A673 (cell line): ENCODE results near the gene CILP. TPM values are rescaled to one million over a fixed set of nuclear protein-coding genes. Genes with fewer than 3 reads are reported as not detected.
"Not testable (repeated sequence)": the region's sequence is repeated elsewhere in the genome, so short reads cannot be mapped to it uniquely, and the experiment has no call there.

ENCODE experiments used
- BruUV-seq: library from RNA; stranded (reverse); fragments of 400-500 nt; replicated peaks from 2 replicates; lab custom pipeline; 2021; lab: Mats Ljungman, UMichigan
- CTCF ChIA-PET: fragments of 300-600 bp; sonication (Branson Sonifier 250); formaldehyde crosslinking; loops from one replicate; lab custom pipeline; 2022; ENCODE audit warnings: antibody characterized with exemption; lab: Charles Lee
- POLR2A ChIA-PET: fragments of 300-600 bp; sonication (Branson Sonifier 250); formaldehyde crosslinking; loops from one replicate; lab custom pipeline; 2022; ENCODE audit warnings: antibody characterized with exemption; ENCODE audit not compliant: low non-redundant PET; lab: Charles Lee
- DNase-seq: peaks from one replicate; pipeline ENCODE4 v3.0.0-alpha.2; 2015; ENCODE audit warnings: low spot score
- H3K27ac ChIP-seq: fragments of 200-600 bp; sonication (generic); 2 replicates; pipeline ENCODE4 v1.5.1; 2016; ENCODE audit warnings: mixed run types, low read depth, mild to moderate bottlenecking, mixed read lengths, antibody characterized with exemption, low read length; ENCODE audit not compliant: poor library complexity, severe bottlenecking
- H3K27me3 ChIP-seq: fragments of 200-600 bp; sonication (generic); replicated peaks from 2 replicates; pipeline ENCODE4 v1.6.1; 2017; ENCODE audit warnings: mixed run types, low read depth, mild to moderate bottlenecking, mixed read lengths, antibody characterized with exemption, low read length; ENCODE audit not compliant: insufficient read depth, poor library complexity
- H3K36me3 ChIP-seq: fragments of 200-600 bp; sonication (generic); 2 replicates; pipeline ENCODE4 v1.6.1; 2016; ENCODE audit warnings: mixed run types, mild to moderate bottlenecking, mixed read lengths, antibody characterized with exemption, low read length; ENCODE audit not compliant: insufficient read depth, poor library complexity, severe bottlenecking
- H3K4me1 ChIP-seq: fragments of 200-600 bp; sonication (generic); 2 replicates; pipeline ENCODE4 v1.6.1; 2017; ENCODE audit warnings: mixed run types, mild to moderate bottlenecking, mixed read lengths, antibody characterized with exemption, low read length; ENCODE audit not compliant: insufficient read depth, poor library complexity, severe bottlenecking
- H3K4me3 ChIP-seq: fragments of 200-600 bp; sonication (generic); 2 replicates; pipeline ENCODE4 v1.5.1; 2016; ENCODE audit warnings: low read depth, mixed run types, mild to moderate bottlenecking, mixed read lengths, low read length; ENCODE audit not compliant: poor library complexity, severe bottlenecking
- H3K9me3 ChIP-seq: fragments of 200-600 bp; sonication (generic); 2 replicates; pipeline ENCODE4 v1.6.1; 2016; ENCODE audit warnings: mixed run types, low read depth, mild to moderate bottlenecking, mixed read lengths, antibody characterized with exemption, low read length; ENCODE audit not compliant: poor library complexity, severe bottlenecking
- CTCF ChIP-seq: fragments of 300-800, 200-600 bp; sonication (generic); conservative IDR thresholded peaks from 2 replicates; pipeline ENCODE4 v1.5.1; 2017; ENCODE audit warnings: low read depth, mild to moderate bottlenecking, antibody characterized with exemption, low read length, moderate library complexity, mixed read lengths
- EZH2 ChIP-seq: fragments of 200-600 bp; sonication (generic); IDR thresholded peaks from 2 replicates; pipeline ENCODE4 v1.6.1; 2017; ENCODE audit warnings: borderline replicate concordance, low read depth, mild to moderate bottlenecking, mixed read lengths, antibody characterized with exemption, low read length; ENCODE audit not compliant: poor library complexity, severe bottlenecking
- intact Hi-C: fragments of 100-400 bp; cut with micrococcal nuclease; formaldehyde crosslinking; loops from one replicate; pipeline ENCODE4 v1.10.0; 2022; ENCODE audit not compliant: unreplicated experiment
- total RNA-seq: library from RNA; stranded (reverse); gene quantifications from 2 replicates; pipeline ENCODE4 v1.2.3, GENCODE V29; 2021

CILP gene
- total RNA-seq, 1 experiment from 2014 or later = 0.04 TPM

- TF ChIP-seq CTCF = no peak
- no peak for TF ChIP-seq EZH2
- CTCF ChIA-PET = interaction anchor here (0.6 kb wide), 1 partner anchor 88 kb away, joined by 5 read pairs; no protein-coding TSS in a partner anchor
- POLR2A ChIA-PET = no interaction called here
- H3K4me1 ChIP-seq = no peaks in the 10 kb centered on the region
- intact Hi-C loops = no loop called here
- H3K9me3 ChIP-seq = no peaks in the 10 kb centered on the region
- H3K36me3 ChIP-seq = peaks cover 27% of the 10 kb centered on the region
- BruUV-seq = no TSS peak
- H3K4me3 ChIP-seq = no peak overlapping the region
- H3K27ac ChIP-seq = no peak overlapping the region
- DNase-seq = no peak
- no peaks in the 10 kb centered on the region for H3K27me3 ChIP-seq
Measured at GRCh38 chr15:65182538-65182937, 28.7 kb downstream of the CILP start.

- H3K9me3 ChIP-seq, DNase-seq, H3K4me1 ChIP-seq, intact Hi-C loops, H3K4me3 ChIP-seq, H3K27ac ChIP-seq, BruUV-seq, H3K27me3 ChIP-seq: not testable (repeated sequence)
- ChIA-PET CTCF (interaction anchor here (0.6 kb wide), 1 partner anchor 89 kb away, joined by 5 read pairs; no protein-coding TSS in a partner anchor), POLR2A (interaction anchor here (0.6 kb wide), 1 partner anchor 399 kb away, joined by 9 read pairs; no protein-coding TSS in a partner anchor)
- H3K36me3 ChIP-seq = peaks cover 35% of the 10 kb centered on the region
Measured at GRCh38 chr15:65181582-65182353, 29.5 kb downstream of the CILP start.

- POLR2A ChIA-PET = no interaction called here
- CTCF ChIA-PET = no interaction called here
- H3K27ac ChIP-seq = no peak overlapping the region
- intact Hi-C loops = no loop called here
- H3K27me3 ChIP-seq = no peaks in the 10 kb centered on the region
- no peaks in the 10 kb centered on the region for H3K9me3 ChIP-seq
- H3K4me3 ChIP-seq = no peak overlapping the region
- H3K4me1 ChIP-seq = no peaks in the 10 kb centered on the region
- TF ChIP-seq CTCF = no peak
- no peak for TF ChIP-seq EZH2
- no peak for DNase-seq
- no TSS peak for BruUV-seq
- H3K36me3 ChIP-seq = peaks cover 50% of the 10 kb centered on the region
Measured at GRCh38 chr15:65180167-65180566, 31.1 kb downstream of the CILP start.
